ENCODE measurements around the gene BHLHA15.

DNA sequence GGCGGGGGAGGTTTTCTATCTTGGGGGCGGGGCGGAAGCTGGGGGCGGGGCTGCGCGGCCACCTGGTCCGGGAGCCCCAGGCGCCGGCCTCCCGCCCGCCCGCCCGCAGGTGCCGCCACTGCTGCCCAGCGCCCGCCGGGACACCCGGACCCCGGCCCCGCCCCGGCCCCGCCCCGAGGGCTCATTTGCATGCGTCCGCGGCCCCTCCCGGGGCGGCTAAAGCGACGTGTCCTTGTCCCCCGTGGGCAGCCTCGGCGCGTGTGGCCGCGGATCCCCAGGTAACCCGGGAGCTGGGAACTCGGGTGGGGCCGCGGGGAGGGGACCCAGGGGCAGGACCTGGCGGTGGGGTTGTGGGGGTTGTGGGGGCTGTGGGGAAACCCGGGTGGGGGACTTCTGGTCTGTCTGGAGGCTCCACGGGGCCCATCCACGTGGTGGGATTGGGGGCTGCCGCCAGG lies at the start of gene BHLHA15:
- TF ChIP-seq, protein P1, sequence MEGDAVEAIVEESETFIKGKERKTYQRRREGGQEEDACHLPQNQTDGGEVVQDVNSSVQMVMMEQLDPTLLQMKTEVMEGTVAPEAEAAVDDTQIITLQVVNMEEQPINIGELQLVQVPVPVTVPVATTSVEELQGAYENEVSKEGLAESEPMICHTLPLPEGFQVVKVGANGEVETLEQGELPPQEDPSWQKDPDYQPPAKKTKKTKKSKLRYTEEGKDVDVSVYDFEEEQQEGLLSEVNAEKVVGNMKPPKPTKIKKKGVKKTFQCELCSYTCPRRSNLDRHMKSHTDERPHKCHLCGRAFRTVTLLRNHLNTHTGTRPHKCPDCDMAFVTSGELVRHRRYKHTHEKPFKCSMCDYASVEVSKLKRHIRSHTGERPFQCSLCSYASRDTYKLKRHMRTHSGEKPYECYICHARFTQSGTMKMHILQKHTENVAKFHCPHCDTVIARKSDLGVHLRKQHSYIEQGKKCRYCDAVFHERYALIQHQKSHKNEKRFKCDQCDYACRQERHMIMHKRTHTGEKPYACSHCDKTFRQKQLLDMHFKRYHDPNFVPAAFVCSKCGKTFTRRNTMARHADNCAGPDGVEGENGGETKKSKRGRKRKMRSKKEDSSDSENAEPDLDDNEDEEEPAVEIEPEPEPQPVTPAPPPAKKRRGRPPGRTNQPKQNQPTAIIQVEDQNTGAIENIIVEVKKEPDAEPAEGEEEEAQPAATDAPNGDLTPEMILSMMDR (IDR thresholded peaks at IDR 0.05; ENCODE audit: poor library complexity), result no peak
- no peak for TF ChIP-seq EZH2 (IDR thresholded peaks at IDR 0.05; ENCODE audit: borderline replicate concordance)
- no peak for TF ChIP-seq EZH2phosphoT487 (IDR thresholded peaks at IDR 0.05; ENCODE audit: low read depth, severe bottlenecking, unreplicated experiment)

Measured in hepatocyte (in vitro differentiated cells).